ENCODE results near the gene OR7C2.
"Not testable (repeated sequence)": the region's sequence is repeated elsewhere in the genome, so short reads cannot be mapped to it uniquely, and the experiment has no call there.

The OR7C2 gene

DNA sequence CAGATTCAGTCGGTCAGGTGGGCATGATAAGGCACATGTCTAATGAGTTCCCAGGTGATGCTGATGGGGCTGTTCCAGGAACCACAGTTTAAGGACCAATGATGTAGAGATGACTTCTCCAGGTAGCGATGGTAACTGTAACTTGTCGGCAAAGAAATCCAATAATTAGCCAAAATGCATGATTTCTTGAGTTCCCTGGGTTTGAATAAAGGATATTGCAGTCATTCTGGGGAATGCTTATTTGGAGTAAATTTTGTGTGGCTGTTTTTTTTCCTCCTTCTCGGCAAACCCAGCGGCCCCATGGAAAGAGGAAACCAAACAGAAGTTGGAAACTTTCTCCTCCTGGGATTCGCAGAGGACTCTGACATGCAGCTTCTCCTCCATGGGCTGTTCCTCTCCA, at the start of gene OR7C2:
Gene OR7C2, plus strand, starts transcription at position 301 of the 400 bp plus-strand sequence. Its CDS starts 0 bp downstream, at position 301.
- DNase-seq: no peak

DNA sequence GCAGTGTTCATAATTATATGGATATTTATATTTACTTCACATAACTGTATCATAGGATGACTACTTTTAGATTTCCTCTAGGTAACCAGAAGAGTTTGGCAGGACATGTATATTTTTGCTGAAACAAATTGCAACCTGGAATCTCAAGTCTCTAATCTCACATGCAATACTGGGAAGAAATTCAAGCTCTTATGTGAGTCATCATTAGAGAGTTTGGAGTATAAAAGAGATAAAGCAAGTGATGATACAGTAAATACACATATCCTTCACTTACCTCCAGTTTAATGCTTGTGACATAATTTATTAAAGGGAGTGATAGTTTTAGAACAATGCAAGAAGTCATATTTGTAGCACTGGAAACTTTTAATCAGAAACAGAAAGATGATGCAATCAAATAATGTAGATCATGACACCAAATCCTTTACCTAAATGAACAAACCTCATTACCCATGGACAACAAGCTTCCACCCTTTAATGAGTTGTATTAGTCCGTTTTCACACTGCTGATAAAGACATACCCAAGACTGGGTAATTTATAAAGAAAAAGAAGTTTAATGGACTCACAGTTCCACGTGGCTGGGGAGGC, 39.5 kb upstream of the OR7C2 start:
- no peak for DNase-seq

DNA sequence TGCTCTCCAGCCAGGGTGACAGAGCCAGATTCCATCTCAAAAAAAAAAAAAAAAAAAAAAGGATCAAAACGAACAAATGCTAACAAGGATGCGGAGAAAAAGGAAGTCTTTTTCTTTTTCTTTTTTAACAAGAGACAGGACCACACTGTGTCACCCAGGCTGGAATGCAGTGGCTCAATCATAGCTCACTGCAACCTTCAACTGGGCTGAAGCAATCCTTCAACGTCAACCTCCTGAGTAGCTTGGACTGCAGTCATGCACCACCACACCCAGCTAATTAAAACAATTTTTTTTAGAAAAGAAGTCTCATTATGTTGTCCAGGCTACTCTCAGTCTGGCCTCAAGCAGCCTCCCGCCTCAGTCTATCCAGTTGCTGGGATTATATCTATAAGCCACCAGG, 34.6 kb upstream of the OR7C2 start:
- DNase-seq: no peak

DNA sequence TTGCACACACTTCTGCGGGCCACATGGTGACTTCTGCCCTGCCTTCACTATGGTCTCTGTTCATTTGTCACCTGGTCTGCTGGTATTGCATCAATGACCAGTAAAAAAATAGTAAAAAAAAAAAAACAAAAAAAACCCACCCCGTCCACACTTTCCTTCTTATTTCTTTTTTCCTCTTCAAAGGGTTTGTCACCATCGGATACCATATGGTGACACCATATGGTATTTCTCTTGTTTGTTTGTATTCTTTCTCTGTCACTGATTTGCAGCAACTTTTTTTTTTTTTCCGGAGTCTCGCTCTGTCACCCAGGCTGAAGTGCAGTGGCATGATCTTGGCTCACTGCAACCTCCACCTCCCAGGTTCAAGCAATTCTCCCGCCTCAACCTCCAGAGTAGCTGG, 26.2 kb upstream of the OR7C2 start:
- no peak for DNase-seq

DNA sequence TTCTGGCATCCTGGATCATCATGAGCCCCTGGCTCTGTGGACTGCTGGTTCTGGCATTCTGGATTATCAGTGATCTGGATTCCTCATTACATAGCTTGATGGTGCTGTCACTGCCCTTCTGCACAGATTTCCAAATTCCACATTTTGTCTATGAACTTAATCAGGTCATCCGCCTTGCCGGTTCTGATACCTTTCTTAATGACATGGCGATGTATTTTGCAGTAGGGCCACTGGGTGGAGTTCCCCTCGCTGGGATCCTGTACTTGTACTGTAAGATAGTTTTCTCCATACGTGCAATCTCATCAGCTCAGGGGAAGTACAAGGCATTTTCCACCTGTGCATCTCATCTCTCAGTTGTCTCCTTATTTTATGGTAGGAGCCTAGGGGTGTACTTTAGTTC, 24.4 kb upstream of the OR7C2 start:
- no peak for DNase-seq

DNA sequence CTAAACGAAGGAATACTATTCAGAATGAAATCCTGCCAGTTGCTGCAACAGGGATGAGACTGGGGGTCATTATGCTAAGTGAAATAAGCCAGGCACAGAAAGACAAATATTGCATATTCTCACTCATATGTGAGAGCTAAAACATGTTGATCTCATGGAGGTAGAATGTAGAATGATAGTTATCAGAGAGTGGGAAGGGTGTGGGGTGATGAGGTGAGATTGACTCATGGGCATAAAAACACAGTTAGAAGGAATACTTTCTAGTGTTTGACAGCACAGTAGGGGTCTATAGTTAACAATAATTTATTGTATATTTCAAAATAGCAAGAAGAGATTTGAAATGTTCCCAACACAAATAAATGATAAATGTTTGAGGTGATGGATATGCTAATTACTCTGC, 7.8 kb upstream of the OR7C2 start:
- DNase-seq: no peak

DNA sequence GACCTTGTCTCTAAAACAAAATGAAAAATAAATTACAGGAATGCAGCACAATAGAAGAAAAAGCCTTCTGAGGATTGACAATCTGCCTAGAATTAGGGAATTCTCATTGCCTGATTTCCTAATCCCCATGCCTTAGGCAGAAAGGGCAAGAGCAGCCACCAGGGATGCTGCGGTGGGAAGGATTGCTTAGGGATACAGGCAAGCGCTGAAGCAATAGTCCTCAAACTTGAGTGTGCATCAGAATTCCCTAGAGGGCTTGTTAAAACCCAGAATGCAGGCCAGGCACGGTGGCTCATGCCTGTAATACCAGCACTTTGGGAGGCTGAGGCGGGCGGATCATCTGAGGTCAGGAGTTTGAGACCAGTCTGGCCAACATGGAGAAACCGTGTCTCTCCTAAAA, 1.0 kb upstream of the OR7C2 start:
- no peak for DNase-seq

DNA sequence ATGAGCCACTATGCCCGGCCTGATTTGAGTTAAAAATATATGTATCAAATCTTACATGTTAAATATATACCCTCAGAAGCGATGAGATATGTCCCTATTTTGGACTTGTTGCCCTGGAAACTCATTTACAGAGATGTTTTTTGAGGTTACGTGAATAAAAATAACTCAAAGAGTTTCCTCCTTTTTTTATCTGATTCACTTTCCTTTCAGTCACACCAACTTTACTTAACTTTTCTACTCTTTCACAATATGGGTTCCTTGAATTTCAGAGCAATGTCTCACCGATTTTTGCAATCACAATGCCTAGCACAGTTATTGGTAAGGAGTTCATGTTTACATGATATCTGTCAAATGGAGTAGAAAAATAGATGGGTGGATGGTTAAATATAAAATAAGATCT, 2.3 kb downstream of the OR7C2 start:
- DNase-seq: no peak

DNA sequence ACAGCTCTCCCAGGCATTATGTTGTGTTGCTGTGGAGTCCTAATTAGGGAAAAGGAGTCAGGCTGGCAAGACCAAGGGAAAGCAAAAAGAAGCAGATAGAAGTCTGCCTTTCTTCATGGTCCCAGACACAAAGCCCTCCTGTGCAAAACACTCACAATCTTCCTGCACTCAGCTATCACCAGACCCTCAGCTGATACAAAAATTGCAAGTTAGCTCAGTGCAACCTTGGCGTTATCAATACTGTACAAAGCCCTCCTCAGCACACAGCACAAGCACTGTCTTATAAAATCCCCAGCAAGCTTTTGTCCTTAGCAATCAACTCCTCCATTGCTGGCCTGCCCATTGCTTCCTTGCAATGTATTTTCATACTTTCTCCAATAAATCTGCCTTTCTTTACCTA, 3.2 kb downstream of the OR7C2 start:
- DNase-seq: no peak

DNA sequence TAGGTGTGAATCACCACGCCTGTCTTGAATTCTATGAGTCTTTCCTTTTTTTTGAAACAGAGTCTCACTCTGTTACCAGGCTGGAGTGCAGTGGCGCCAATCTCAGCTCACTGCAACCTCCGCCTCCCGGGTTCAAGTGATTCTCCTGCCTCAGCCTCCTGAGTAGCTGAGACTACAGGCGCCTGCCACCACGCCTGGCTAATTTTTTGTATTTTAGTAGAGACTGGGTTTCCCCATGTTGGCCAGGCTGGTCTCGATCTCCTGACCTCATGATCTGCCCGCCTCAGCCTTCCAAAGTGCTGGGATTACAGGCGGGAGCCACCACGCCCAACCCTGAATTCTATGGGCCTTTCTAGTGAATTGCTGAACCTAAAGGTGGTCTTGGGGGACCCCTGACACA, 8.1 kb downstream of the OR7C2 start:
- not testable (repeated sequence) for DNase-seq

DNA sequence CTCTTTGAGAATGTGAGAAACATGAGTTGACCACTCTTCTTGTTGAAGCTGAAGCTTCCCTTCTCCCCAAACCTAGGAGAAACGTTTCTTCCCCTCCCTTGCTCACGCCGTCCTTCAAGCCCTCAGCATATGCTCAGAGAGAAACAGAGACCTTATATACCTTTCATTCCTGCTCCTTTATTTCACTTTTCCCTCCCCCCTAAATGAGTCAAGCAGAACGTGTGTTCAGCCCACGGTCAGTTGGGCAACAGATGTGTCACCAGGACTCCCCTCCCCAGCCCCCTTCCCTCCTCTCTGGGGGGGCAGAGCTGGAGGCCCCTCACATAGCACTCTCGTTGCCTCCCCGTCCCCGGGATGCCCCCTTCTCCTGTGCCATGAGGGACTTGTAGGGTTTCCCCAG, 8.6 kb downstream of the OR7C2 start:
- DNase-seq: no peak

DNA sequence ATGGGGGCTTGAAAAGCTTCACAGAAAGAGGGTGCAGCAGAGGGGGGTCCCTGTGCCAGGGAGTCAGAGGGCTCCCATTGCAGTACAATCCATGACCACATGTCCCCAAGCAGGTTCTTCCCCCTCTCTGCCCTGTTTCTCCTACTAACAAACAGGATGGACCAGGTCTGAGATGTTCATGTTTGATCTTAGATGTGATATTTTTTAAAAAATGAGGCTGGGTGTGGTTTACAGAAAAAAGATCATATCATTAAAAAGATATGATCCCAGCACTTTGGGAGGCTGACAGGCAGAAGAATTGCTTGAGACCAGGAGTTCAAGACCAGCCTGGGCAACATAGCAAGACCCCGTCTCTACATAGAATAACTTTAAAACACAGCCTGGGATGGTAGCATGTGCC, 9.1 kb downstream of the OR7C2 start:
- DNase-seq: no peak

DNA sequence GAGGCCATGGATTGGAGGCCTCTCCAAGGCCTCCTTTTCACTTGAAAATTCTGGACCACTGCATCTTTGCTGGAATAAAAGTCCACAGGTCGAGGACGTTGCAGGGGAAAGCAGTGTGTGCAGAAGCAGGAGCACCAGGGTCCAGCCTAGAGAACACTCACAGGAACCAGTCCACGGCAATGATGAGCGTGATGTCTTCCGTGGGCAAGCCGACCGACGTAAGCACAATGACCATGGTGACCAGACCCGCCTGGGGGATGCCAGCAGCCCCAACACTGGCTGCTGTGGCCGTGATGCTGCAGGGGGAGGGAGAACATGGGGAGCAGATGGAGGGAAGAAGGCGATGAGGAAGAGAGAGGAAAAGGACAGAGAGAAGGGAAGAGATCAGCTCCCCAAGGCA, 11.5 kb downstream of the OR7C2 start:
- DNase-seq: no peak

DNA sequence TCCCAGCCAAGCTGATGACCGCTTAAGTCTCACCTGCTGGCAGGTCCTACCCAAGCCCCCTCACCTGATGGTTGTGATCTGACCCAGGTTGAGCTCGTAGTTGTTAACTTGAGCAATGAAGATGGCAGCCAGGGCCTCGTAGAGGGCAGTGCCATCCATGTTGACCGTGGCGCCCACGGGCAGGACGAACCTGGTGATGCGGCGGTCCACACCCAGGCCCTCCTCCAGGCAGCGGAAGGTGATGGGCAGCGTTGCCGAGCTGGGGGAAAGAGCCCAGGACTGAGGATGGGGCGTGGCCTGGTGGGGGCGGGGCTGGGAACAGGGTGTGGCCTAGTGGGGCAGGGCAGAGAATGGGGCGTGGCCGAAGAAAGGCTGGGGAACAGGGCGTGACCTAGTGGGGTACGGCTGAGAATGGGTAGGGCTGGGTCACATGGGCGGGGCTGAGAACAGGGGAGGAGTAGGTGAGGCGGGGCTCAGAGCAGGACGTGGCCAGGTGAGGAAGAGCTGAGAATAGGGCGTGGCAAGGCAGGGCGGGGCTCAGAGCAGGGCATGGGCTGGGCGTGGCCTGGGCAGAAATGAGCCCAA, 12.9 kb downstream of the OR7C2 start:
- no peak for DNase-seq

DNA sequence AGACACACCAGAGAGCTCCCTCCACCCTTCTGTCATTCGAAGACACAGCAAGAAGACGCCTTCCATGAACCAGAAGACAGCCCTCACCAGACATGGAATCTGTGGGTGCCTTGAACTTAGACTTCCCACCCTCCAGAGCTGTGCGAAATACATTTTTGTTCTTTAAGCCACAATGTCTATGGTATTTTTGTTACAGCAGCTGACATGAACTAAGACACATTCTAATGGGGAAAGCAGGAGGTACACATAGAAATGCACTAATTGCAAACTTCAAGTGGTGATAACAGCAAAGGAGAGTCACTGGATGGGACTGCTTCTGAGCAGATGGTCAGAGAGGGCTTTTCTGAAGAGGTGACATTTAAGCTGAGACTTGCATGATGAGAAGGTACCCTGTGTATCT, 16.2 kb downstream of the OR7C2 start:
- no peak for DNase-seq

DNA sequence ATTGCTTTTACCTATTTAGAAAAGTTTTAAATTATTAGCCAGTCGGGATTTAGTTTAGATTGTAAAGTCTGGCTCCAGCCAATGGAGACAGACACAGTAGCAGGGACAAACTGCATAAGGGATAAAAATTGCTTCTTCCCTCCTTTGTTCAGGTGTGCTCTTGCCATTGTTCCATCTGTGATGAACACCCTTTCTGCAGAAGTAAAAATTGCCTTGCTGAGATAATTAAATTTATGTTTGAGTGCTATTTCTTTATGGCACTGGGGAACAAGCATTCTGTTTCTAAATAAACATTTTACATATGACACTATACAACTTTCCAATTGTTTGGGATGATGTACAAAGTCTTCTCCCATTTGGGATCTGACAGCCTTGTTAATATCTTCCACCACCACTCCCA, 18.0 kb downstream of the OR7C2 start:
- DNase-seq: no peak

DNA sequence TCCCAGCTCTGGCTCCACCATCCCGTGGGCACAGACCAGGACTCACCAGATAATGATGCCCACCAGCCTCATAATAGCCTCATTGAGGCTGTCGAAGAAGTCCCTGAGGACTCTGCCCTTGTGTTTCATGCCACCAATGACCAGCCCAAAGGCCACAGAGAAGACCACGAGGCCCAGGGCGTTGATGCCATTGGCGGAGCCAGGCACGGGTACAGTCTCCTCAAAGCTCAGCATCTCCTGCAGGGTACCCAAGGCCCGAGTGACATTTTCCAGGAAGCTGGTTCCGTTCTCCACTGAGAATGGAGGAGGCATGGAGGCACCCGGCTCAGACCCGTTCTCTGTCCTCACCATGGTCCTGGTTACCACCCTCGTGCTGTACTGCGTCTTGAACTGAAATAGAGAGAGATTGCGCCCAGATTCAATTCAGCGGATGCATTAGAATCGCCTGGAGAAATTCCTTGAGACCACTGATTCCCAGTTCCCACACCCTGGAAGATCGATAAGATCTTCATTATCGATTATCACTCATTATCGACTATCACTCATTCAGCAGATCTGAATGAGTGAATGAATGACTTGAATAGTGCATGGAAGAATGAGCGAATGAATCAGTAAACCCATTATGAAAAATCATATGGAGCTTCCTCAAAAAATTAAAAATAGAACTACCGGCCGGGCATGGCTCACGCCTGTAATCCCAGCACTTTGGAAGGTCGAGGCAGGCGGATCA, 20.8 kb downstream of the OR7C2 start:
- no peak for DNase-seq

DNA sequence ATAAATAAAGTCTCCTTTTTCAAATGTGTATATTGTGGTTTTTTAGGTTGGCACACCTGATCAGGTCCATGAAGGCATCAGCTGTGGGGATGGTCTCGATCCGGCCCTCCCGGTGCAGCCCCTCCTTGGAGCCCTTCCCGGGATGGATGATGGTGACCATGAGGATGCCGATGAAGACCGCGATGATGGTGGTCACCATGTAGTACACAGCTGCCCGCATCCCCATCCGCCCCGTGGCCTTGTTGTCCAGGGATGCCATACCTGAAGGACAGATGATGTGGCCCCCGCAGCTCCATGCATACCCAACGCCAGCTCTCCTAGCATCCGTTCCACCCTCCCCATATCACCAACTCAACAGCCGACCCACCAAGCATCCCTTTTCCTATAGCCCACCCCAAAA, 27.0 kb downstream of the OR7C2 start:
- no peak for DNase-seq

DNA sequence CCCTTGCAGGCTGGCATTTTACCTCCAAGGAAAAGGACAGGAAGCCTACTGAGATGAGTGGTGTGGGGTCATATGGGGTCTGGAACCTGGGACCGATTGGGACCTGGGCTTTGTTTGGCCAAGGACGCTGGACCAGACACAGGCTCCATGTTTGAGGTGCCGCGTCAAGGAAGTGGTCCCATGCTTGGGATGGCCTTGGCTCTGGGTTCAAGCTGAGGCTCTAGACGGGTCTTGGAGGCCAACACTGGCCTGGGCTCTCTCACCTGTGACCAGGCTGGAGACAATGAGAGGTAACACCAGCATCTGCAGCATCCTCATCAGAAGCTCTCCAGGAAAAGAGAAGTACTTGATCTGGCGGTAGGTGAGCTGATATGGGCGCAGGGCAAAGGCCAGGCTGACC, 30.2 kb downstream of the OR7C2 start:
- DNase-seq: no peak

DNA sequence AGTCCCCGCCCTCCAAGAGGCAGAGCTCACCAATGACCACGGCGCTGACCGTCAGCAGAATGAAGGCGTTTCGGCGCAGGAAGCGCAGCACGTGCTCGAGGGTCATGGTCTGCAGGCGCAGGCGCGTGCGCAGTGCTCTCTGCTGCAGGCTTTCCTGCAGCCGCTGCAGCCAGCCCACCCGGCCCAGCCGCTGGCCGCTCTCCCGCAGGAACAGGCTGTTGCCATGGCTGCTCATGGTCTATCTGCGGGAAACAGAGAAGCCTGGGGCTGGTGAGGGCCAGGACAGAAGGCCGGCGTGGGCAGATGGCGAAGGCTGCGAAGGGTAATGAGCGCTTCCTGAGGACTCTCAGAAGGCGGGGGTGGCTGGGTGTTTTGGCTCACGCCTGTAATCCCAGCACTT, 31.4 kb downstream of the OR7C2 start:
- DNase-seq: no peak

DNA sequence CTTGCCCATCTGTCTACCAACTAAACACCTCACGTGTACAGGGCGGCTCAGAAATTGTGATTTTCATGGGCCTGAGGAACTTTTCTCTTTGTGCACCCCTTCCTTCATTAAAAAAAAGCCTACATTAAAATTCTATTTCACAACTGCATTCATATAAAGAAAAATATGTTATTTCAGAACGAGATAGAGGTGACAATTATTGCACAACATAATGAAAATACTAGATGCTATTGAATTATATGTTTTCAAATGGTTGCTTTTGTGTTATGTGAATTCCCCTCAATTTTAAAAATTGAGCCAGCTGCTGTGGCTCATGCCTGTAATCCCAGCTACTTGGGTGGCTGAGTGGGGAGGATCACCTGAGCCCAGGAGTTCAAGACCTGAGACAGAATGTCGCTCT, 33.2 kb downstream of the OR7C2 start:
- no peak for DNase-seq

DNA sequence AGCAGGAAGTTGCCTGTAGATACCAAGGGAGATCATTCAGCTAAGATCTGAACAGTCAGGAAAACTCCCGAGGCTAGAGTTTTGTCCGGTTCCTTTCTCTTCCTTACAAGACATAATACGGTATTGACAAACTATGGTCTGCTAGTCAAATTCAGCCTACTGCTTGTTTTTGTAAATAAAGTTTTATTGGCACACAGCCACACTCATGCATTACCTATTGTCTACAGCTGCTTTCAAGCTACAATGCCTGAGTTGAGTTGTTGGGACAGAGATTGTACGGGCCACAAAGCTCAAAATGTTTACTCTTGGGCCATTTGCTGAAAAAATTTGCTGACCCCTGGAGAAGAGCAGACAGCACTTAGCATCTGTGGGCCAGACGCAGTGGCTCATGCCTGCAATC, 35.8 kb downstream of the OR7C2 start:
- DNase-seq: no peak

DNA sequence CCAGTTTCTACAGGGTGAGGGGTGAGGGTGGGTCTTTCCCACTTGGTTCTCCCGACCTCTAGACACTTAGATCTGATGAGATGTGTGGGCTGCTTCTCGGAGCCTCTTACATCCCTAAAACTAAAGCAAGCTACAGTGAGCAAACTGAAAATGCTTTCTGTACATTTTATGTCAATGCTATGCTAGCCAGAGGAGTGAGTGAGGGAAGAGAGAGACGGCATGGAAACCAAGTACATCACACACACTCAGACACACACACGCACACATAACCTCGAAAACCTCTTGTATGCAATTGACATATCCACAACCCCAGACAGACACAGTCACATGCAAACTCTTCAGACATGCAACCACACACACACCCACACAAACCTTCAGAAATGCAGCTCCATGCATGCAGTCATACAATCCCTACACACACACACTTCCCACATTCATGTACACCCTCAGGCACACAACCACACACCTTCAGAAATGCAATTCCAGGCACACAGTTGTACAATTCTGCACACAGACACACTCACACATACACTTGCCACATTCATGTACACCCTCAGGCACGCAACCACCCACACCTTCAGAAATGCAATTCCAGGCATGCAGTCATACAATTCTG, 37.0 kb downstream of the OR7C2 start:
- no peak for DNase-seq

Data from amniotic stem cell (primary cell).